ENCODE data around the gene CGB7.
"Not testable (repeated sequence)": the region's sequence is repeated elsewhere in the genome, so short reads cannot be mapped to it uniquely, and the experiment has no call there.

- not testable (repeated sequence) for TF ChIP-seq CTCF, POLR2A, POLR2AphosphoS5, EP300 (IDR thresholded peaks at IDR 0.05)
These were observed 28.9 kb downstream of the CGB7 start for GRCh38 chr19:49028686-49029085.

Measured in sigmoid colon (tissue), 4 donors.